ENCODE measurements around the gene ADGRG2. TPM values are rescaled to one million over a fixed set of nuclear protein-coding genes. Genes with fewer than 3 reads are reported as not detected.

The ADGRG2 gene
- total and polyA plus RNA-seq, 9 of the 15 experiments (the other 6 are each of a cell fraction or from before 2014, with no cell fraction given): 0.03 TPM; not detected in 8

DNA sequence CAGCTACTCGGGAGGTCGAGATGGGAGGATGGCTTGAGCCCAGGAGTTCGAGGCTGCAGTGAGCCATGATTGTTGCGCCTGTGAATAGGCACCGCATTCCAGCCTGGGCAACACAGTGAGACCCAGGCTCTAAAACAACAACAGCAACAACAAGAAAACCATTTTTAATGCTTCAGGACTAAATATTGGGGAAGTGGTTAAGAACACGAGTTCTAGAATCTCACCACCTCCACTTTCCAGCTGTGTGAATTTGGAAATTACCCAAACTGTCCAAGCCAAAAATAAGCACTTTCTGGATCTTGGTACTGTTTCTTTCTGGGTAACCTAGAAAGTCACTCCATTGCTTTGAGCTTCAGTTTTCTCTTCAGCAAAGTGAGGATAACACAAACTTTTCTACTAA, 63.2 kb downstream of the ADGRG2 start:
- Histone ChIP-seq H3K79me2 (ENCODE audit: control insufficient read depth, insufficient read depth, low read length) (no peaks in the 10 kb centered on the region), H3K9me3 (replicated peaks; ENCODE audit: control insufficient read depth, insufficient read depth, low read depth, low read length) (no peaks in the 10 kb centered on the region), H3K36me3 (ENCODE audit: control insufficient read depth, insufficient read depth, low read length) (no peaks in the 10 kb centered on the region), H3K4me1 (replicated peaks in 1 of 2; ENCODE audit: control insufficient read depth in 2 of 2, insufficient read depth in 2 of 2, low read length in 2 of 2) (no peaks in the 10 kb centered on the region), H4K20me1 (replicated peaks; ENCODE audit: control insufficient read depth, insufficient read depth, low read length) (no peaks in the 10 kb centered on the region), H3K27ac (ENCODE audit: extremely low read depth, low read depth, low read length) (no peak overlapping the region), H3K4me2 (ENCODE audit: insufficient read depth, low read length) (no peak overlapping the region), H3K27me3 (ENCODE audit: control insufficient read depth in 2 of 2, insufficient read depth in 2 of 2, low read length in 2 of 2) (peaks cover 0 to 18% of the 10 kb centered on the region in 2 experiments; a peak in 2 of 5 replicates), H2AFZ (ENCODE audit: low read depth, low read length) (no peak overlapping the region), H3K9me1 (ENCODE audit: control insufficient read depth, insufficient read depth, low read length) (no peaks in the 10 kb centered on the region), H3K4me3 (no peak overlapping the region), H3K9ac (ENCODE audit: insufficient read depth in 1 of 2, low read depth in 2 of 2, low read length in 2 of 2) (no peak overlapping the region)
- no peak for FAIRE-seq
- no TSS peak for BruUV-seq (replicated peaks)
- intact Hi-C loops (cut with micrococcal nuclease): no loop called here
- DNase-seq (ENCODE audit: extremely low read depth in 1 of 4, low spot score in 3 of 4): no peak
- POLR2A ChIA-PET: no interaction called here
- CTCF ChIA-PET (ENCODE audit: low intra/inter-chr PET ratio): no interaction called here
- TF ChIP-seq MAFG (tag; conservative IDR thresholded peaks at IDR 0.05): no peak
- no peak for TF ChIP-seq COPS2 (conservative IDR thresholded peaks at IDR 0.05)
- TF ChIP-seq ELF1 (tag; IDR thresholded peaks at IDR 0.05): no peak
- TF ChIP-seq NCOA1 (IDR thresholded peaks at IDR 0.05; ENCODE audit: low read depth): no peak
- no peak for TF ChIP-seq KDM5B (IDR thresholded peaks at IDR 0.05; ENCODE audit: insufficient replicate concordance, low read depth, low read length)
- TF ChIP-seq, protein P1, sequence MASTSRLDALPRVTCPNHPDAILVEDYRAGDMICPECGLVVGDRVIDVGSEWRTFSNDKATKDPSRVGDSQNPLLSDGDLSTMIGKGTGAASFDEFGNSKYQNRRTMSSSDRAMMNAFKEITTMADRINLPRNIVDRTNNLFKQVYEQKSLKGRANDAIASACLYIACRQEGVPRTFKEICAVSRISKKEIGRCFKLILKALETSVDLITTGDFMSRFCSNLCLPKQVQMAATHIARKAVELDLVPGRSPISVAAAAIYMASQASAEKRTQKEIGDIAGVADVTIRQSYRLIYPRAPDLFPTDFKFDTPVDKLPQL (IDR thresholded peaks at IDR 0.05; ENCODE audit: extremely low read depth, insufficient read length): no peak
- TF ChIP-seq TAL1 (IDR thresholded peaks at IDR 0.05): no peak
- TF ChIP-seq ZNF507 (tag; conservative IDR thresholded peaks at IDR 0.05): no peak
- no peak for TF ChIP-seq ZNF224 (CRISPR knock-in tag; IDR thresholded peaks at IDR 0.05)
- TF ChIP-seq, protein P2, sequence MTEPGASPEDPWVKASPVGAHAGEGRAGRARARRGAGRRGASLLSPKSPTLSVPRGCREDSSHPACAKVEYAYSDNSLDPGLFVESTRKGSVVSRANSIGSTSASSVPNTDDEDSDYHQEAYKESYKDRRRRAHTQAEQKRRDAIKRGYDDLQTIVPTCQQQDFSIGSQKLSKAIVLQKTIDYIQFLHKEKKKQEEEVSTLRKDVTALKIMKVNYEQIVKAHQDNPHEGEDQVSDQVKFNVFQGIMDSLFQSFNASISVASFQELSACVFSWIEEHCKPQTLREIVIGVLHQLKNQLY (CRISPR knock-in tag; conservative IDR thresholded peaks at IDR 0.05): no peak
- no peak for TF ChIP-seq MTA1 (IDR thresholded peaks at IDR 0.05; ENCODE audit: borderline replicate concordance)
- TF ChIP-seq ZFP36 (IDR thresholded peaks at IDR 0.05; ENCODE audit: low read depth, low read length, partially characterized antibody): no peak
- TF ChIP-seq, protein P3, sequence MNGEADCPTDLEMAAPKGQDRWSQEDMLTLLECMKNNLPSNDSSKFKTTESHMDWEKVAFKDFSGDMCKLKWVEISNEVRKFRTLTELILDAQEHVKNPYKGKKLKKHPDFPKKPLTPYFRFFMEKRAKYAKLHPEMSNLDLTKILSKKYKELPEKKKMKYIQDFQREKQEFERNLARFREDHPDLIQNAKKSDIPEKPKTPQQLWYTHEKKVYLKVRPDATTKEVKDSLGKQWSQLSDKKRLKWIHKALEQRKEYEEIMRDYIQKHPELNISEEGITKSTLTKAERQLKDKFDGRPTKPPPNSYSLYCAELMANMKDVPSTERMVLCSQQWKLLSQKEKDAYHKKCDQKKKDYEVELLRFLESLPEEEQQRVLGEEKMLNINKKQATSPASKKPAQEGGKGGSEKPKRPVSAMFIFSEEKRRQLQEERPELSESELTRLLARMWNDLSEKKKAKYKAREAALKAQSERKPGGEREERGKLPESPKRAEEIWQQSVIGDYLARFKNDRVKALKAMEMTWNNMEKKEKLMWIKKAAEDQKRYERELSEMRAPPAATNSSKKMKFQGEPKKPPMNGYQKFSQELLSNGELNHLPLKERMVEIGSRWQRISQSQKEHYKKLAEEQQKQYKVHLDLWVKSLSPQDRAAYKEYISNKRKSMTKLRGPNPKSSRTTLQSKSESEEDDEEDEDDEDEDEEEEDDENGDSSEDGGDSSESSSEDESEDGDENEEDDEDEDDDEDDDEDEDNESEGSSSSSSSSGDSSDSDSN (IDR thresholded peaks at IDR 0.05; ENCODE audit: borderline replicate concordance in 1 of 2, low read depth in 2 of 2, low read length in 2 of 2): no peak
- TF ChIP-seq E2F3 (CRISPR knock-in tag; IDR thresholded peaks at IDR 0.05): no peak
- no peak for TF ChIP-seq ZNF764 (CRISPR knock-in tag; IDR thresholded peaks at IDR 0.05; ENCODE audit: low read depth)
- TF ChIP-seq SIN3B (IDR thresholded peaks at IDR 0.05; ENCODE audit: low read depth): no peak
- no peak for ATAC-seq
- WGBS (ENCODE audit: insufficient coverage, low coverage, missing lambda C conversion rate): 0% methylated on average over 6 of the region's 6 CpGs
- in situ Hi-C loops (cut with MboI): no loop called here

All from K562 (cell line).